HepG2 (cell line): ENCODE results near the gene CD24. TPM values are rescaled to one million over a fixed set of nuclear protein-coding genes. Genes with fewer than 3 reads are reported as not detected.
A peak's percentile ranks its signal among the peaks of the same experiment; 100 is the strongest.

ENCODE experiments used
- ERF ChIP-seq: IDR thresholded peaks from 2 replicates; pipeline ENCODE4 v1.6.1; 2018; ENCODE audit warnings: missing biosample characterization, missing genetic modification reagents
- GATAD2A ChIP-seq: IDR thresholded peaks from 2 replicates; pipeline ENCODE4 v1.6.1; 2016
- HOXD1 ChIP-seq: sonication (generic); formaldehyde crosslinking; IDR thresholded peaks from 2 replicates; pipeline ENCODE4 v1.5.0; 2020; ENCODE audit warnings: missing genetic modification reagents
- JDP2 ChIP-seq: sonication (generic); formaldehyde crosslinking; IDR thresholded peaks from 2 replicates; pipeline ENCODE4 v1.8.1; 2022; ENCODE audit warnings: missing genetic modification reagents, borderline replicate concordance
- JUN ChIP-seq: sonication (generic); formaldehyde crosslinking; IDR thresholded peaks from 2 replicates; pipeline ENCODE4 v1.4.0; 2020; ENCODE audit warnings: mild to moderate bottlenecking, missing genetic modification reagents
- KAT7 ChIP-seq: IDR thresholded peaks from 2 replicates; pipeline ENCODE4 v1.6.1; 2018; ENCODE audit warnings: borderline replicate concordance, missing compliant biosample characterization
- MIER2 ChIP-seq: IDR thresholded peaks from 2 replicates; pipeline ENCODE4 v1.6.1; 2016; ENCODE audit warnings: missing biosample characterization, missing genetic modification reagents
- NR3C1 ChIP-seq: sonication (generic); formaldehyde crosslinking; IDR thresholded peaks from 2 replicates; pipeline ENCODE4 v1.4.0; 2020; ENCODE audit warnings: missing genetic modification reagents
- POLR2G ChIP-seq: fragments of 200-400 bp; formaldehyde crosslinking; IDR thresholded peaks from 2 replicates; pipeline ENCODE4 v1.6.1; 2018; ENCODE audit warnings: mild to moderate bottlenecking, low read depth, low read length, moderate library complexity
- REL ChIP-seq: sonication (generic); formaldehyde crosslinking; conservative IDR thresholded peaks from 2 replicates; pipeline ENCODE4 v1.8.0; 2022; ENCODE audit warnings: mild to moderate bottlenecking, missing genetic modification reagents, moderate library complexity
- SKI ChIP-seq: fragments of 450-650 bp; IDR thresholded peaks from one replicate; pipeline ENCODE4 v1.6.1; 2018; ENCODE audit warnings: mild to moderate bottlenecking; ENCODE audit not compliant: partially characterized antibody
- SMC3 ChIP-seq: IDR thresholded peaks from 2 replicates; pipeline ENCODE4 v1.6.1; 2011; ENCODE audit warnings: low read length, improper control_type of control experiment
- SYNCRIP ChIP-seq: fragments of 200-400 bp; formaldehyde crosslinking; IDR thresholded peaks from 2 replicates; pipeline ENCODE4 v1.6.1; 2018; ENCODE audit warnings: mild to moderate bottlenecking, low read depth, low read length; ENCODE audit not compliant: insufficient read depth
- TBL1XR1 ChIP-seq: fragments of 150-350 bp; IDR thresholded peaks from 2 replicates; pipeline ENCODE4 v1.6.1; 2014; ENCODE audit warnings: borderline replicate concordance, low read length; ENCODE audit not compliant: partially characterized antibody
- ZNF256 ChIP-seq: sonication (generic); formaldehyde crosslinking; conservative IDR thresholded peaks from 2 replicates; pipeline ENCODE4 v1.4.0; 2020; ENCODE audit warnings: missing genetic modification reagents
- ZNF572 ChIP-seq: sonication (generic); formaldehyde crosslinking; IDR thresholded peaks from 2 replicates; pipeline ENCODE4 v1.5.1; 2020; ENCODE audit warnings: mild to moderate bottlenecking, missing genetic modification reagents
- ZNF644 ChIP-seq: IDR thresholded peaks from 2 replicates; pipeline ENCODE4 v1.6.1; 2016; ENCODE audit warnings: low read depth
- polyA plus RNA-seq, 8 experiments: library from polyadenylated mRNA; depleted of rRNA in 3 of 8; stranded (reverse) in 7 of 8; unstranded in 1 of 8; fragments of >200 nt; fragmentation: Illumina TruSeq in 4 of 8; extraction: Trizol in 4 of 8; gene quantifications; 2 replicates each; pipeline versions ENCODE4 v1.2.1 to v1.2.3, GENCODE V29; 2011 to 2016; ENCODE audit warnings: low read depth in 4 of 8, missing spikeins in 1 of 8, mixed read lengths in 1 of 8; ENCODE audit not compliant: insufficient read depth in 1 of 8
- total RNA-seq, 5 experiments: library from RNA; depleted of rRNA; stranded (reverse); fragments of >200 nt; fragmentation: Illumina TruSeq; extraction: Trizol; gene quantifications; 2 replicates each; pipeline ENCODE4 v1.2.3, GENCODE V29; 2016; ENCODE audit warnings: low read depth in 1 of 5
- TF ChIP-seq, protein P1 (sequence below): sonication (generic); formaldehyde crosslinking; IDR thresholded peaks from 2 replicates; pipeline ENCODE4 v1.4.0; 2020; ENCODE audit warnings: missing genetic modification reagents, borderline replicate concordance
- TF ChIP-seq, protein P2 (sequence below): sonication (generic); formaldehyde crosslinking; IDR thresholded peaks from 2 replicates; pipeline ENCODE4 v1.5.1; 2020; ENCODE audit warnings: mild to moderate bottlenecking, missing genetic modification reagents, borderline replicate concordance
- TF ChIP-seq, protein P3 (sequence below): sonication (generic); formaldehyde crosslinking; IDR thresholded peaks from 2 replicates; pipeline ENCODE4 v1.9.0; 2021; ENCODE audit warnings: missing genetic modification reagents, borderline replicate concordance
- TF ChIP-seq, protein P4 (sequence below): sonication (generic); formaldehyde crosslinking; IDR thresholded peaks from 2 replicates; pipeline ENCODE4 v1.4.0; 2020; ENCODE audit warnings: missing genetic modification reagents
- TF ChIP-seq, protein P5 (sequence below): sonication (generic); formaldehyde crosslinking; IDR thresholded peaks from 2 replicates; pipeline ENCODE4 v1.5.1; 2020; ENCODE audit warnings: missing genetic modification reagents, mild to moderate bottlenecking, borderline replicate concordance

Gene CD24
- total and polyA plus RNA-seq, 2 of the 13 experiments (the other 11 are each of a cell fraction or from before 2014, with no cell fraction given): 11.3 to 30.5 TPM

DNA sequence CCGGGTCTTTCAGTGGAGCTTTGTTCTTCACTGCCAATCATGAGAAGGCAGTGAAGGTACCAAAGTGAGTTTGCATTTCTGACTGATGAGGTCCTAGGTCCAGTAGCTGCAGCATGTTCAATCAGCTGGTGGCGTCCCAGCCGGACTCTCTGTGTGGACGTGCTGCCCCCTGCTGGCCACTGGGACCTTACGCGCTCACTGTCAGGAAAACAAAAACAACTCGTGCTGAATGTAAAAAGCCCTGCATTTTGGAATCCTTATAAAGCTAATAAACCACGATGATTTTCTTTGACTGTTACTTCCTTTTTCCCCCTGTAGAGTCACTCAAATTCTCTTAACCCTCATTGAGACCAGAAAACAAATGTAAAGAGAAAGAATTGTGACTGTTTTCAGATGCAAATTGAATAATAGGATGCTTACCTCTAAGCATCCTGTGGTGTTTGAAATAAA is 4.9 kb upstream of the CD24 start (continued):
- TF ChIP-seq, protein P1, sequence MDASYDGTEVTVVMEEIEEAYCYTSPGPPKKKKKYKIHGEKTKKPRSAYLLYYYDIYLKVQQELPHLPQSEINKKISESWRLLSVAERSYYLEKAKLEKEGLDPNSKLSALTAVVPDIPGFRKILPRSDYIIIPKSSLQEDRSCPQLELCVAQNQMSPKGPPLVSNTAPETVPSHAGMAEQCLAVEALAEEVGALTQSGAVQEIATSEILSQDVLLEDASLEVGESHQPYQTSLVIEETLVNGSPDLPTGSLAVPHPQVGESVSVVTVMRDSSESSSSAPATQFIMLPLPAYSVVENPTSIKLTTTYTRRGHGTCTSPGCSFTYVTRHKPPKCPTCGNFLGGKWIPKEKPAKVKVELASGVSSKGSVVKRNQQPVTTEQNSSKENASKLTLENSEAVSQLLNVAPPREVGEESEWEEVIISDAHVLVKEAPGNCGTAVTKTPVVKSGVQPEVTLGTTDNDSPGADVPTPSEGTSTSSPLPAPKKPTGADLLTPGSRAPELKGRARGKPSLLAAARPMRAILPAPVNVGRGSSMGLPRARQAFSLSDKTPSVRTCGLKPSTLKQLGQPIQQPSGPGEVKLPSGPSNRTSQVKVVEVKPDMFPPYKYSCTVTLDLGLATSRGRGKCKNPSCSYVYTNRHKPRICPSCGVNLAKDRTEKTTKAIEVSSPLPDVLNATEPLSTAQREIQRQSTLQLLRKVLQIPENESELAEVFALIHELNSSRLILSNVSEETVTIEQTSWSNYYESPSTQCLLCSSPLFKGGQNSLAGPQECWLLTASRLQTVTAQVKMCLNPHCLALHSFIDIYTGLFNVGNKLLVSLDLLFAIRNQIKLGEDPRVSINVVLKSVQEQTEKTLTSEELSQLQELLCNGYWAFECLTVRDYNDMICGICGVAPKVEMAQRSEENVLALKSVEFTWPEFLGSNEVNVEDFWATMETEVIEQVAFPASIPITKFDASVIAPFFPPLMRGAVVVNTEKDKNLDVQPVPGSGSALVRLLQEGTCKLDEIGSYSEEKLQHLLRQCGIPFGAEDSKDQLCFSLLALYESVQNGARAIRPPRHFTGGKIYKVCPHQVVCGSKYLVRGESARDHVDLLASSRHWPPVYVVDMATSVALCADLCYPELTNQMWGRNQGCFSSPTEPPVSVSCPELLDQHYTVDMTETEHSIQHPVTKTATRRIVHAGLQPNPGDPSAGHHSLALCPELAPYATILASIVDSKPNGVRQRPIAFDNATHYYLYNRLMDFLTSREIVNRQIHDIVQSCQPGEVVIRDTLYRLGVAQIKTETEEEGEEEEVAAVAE (CRISPR knock-in tag): no peak
- TF ChIP-seq ERF (0 out of 2 replicates have a peak, but pooled peaks have one; percentile 34), SKI (no peak), TBL1XR1 (no peak), GATAD2A (CRISPR knock-in tag) (0 out of 2 replicates have a peak, but pooled peaks have one; percentile 29), JDP2 (no peak), NR3C1 (no peak), HOXD1 (CRISPR knock-in tag) (no peak), ZNF256 (no peak), JUN (0 out of 2 replicates have a peak, but pooled peaks have one; percentile 36), MIER2 (CRISPR knock-in tag) (no peak), REL (no peak), SYNCRIP (no peak), POLR2G (no peak), ZNF644 (CRISPR knock-in tag) (no peak), SMC3 (peak; percentile 84), ZNF572 (no peak), KAT7 (no peak)
- TF ChIP-seq, protein P2, sequence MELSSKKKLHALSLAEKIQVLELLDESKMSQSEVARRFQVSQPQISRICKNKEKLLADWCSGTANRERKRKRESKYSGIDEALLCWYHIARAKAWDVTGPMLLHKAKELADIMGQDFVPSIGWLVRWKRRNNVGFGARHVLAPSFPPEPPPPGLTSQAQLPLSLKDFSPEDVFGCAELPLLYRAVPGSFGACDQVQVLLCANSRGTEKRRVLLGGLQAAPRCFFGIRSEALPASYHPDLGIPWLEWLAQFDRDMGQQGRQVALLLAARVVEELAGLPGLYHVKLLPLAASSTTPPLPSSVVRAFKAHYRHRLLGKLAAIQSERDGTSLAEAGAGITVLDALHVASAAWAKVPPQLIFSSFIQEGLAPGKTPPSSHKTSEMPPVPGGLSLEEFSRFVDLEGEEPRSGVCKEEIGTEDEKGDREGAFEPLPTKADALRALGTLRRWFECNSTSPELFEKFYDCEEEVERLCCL (CRISPR knock-in tag): no peak
- TF ChIP-seq, protein P3, sequence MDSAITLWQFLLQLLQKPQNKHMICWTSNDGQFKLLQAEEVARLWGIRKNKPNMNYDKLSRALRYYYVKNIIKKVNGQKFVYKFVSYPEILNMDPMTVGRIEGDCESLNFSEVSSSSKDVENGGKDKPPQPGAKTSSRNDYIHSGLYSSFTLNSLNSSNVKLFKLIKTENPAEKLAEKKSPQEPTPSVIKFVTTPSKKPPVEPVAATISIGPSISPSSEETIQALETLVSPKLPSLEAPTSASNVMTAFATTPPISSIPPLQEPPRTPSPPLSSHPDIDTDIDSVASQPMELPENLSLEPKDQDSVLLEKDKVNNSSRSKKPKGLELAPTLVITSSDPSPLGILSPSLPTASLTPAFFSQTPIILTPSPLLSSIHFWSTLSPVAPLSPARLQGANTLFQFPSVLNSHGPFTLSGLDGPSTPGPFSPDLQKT (CRISPR knock-in tag): no peak
- TF ChIP-seq, protein P4, sequence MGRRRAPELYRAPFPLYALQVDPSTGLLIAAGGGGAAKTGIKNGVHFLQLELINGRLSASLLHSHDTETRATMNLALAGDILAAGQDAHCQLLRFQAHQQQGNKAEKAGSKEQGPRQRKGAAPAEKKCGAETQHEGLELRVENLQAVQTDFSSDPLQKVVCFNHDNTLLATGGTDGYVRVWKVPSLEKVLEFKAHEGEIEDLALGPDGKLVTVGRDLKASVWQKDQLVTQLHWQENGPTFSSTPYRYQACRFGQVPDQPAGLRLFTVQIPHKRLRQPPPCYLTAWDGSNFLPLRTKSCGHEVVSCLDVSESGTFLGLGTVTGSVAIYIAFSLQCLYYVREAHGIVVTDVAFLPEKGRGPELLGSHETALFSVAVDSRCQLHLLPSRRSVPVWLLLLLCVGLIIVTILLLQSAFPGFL (CRISPR knock-in tag): no peak
- TF ChIP-seq, protein P5, sequence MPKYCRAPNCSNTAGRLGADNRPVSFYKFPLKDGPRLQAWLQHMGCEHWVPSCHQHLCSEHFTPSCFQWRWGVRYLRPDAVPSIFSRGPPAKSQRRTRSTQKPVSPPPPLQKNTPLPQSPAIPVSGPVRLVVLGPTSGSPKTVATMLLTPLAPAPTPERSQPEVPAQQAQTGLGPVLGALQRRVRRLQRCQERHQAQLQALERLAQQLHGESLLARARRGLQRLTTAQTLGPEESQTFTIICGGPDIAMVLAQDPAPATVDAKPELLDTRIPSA: no peak
